ENCODE results near the gene EHD2.

EHD2 gene

DNA sequence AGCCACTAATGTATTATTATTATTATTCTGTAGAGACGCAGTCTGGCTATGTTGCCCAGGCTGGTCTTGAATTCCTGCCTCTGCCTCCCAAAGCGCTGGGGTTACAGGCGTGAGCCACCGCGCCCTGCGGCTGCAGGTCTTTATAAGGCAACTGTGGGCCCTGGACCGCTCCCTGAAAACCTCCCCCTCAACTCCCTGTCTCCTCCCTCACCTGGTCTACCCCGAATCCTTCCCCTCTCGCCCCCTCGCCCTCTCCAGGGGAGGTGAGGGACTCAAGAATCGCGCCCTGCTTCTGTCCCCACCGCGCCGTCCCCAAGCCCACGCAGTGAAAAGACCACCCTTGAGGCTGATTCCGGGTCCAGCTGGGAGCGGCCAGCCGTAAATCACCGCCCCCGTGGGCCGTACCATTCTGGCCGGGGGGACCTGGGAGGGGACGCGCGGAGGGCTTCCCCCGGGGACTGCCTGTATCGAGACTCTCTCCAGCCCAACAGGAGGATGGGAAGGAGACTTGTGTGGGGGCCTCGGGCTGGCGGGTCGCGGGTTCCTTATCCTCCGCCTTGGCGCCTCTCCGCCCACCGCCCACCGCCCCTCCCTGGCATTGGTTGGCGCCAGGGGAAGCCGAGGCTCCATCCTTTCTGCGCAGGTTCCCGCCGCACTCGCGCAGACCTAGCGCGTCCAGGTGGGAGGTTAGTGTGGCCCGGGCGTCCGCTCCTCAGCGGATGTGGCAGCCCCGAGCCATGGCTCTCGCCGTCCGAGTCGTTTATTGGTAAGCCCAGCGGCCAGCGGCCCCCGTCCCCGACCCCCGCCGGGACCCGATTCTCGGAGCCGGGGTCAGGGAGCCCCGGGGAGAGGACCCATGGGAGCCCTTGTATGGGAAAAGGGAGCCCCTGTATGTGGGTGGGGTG lies 65.1 kb downstream of the EHD2 start, which contains the start of gene SELENOW:
Gene SELENOW, plus strand, starts transcription at position 655 of the 905 bp plus-strand sequence. Its CDS starts 83 bp downstream, at position 738.
- H3F3A ChIP-seq (ENCODE audit: insufficient read depth), result no peaks in the 10 kb centered on the region
- peak within 1 kb of the TSS; percentile 54; the same call in 1 of the 2 replicates for H3K27ac ChIP-seq (ENCODE audit: low read depth, low read length)
- no peaks in the 10 kb centered on the region for H3K36me3 ChIP-seq (ENCODE audit: low read length)
- no peaks in the 10 kb centered on the region for H4K20me1 ChIP-seq (ENCODE audit: low read depth, low read length)
- no peaks in the 10 kb centered on the region for H3K9me3 ChIP-seq (ENCODE audit: insufficient read depth, low read length)
- no peaks in the 10 kb centered on the region for H3K27me3 ChIP-seq (ENCODE audit: low read length)
- H3K9ac ChIP-seq (ENCODE audit: low read length), result peak within 1 kb of the TSS; percentile 69
- peak within 1 kb of the TSS; percentile 93 for H2AFZ ChIP-seq (ENCODE audit: low read depth, low read length, severe bottlenecking)
- H3K4me3 ChIP-seq (ENCODE audit: insufficient read depth, low read length, poor library complexity, severe bottlenecking), result peak within 1 kb of the TSS; percentile 64
- no peaks in the 10 kb centered on the region for H3K79me2 ChIP-seq (ENCODE audit: insufficient read depth, low read length)
- no peaks in the 10 kb centered on the region for H3K9me2 ChIP-seq (replicated peaks; ENCODE audit: insufficient read depth, low read length)
- TF ChIP-seq EZH2phosphoT487 (conservative IDR thresholded peaks at IDR 0.05; ENCODE audit: low read length), result no peak
- TF ChIP-seq, protein P1, sequence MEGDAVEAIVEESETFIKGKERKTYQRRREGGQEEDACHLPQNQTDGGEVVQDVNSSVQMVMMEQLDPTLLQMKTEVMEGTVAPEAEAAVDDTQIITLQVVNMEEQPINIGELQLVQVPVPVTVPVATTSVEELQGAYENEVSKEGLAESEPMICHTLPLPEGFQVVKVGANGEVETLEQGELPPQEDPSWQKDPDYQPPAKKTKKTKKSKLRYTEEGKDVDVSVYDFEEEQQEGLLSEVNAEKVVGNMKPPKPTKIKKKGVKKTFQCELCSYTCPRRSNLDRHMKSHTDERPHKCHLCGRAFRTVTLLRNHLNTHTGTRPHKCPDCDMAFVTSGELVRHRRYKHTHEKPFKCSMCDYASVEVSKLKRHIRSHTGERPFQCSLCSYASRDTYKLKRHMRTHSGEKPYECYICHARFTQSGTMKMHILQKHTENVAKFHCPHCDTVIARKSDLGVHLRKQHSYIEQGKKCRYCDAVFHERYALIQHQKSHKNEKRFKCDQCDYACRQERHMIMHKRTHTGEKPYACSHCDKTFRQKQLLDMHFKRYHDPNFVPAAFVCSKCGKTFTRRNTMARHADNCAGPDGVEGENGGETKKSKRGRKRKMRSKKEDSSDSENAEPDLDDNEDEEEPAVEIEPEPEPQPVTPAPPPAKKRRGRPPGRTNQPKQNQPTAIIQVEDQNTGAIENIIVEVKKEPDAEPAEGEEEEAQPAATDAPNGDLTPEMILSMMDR (IDR thresholded peaks at IDR 0.05; ENCODE audit: insufficient read depth, low read length, poor library complexity, severe bottlenecking), result no peak
- peak within 1 kb of the TSS; percentile 76 for H3K4me2 ChIP-seq (ENCODE audit: low read depth, low read length, poor library complexity, severe bottlenecking)

DNA sequence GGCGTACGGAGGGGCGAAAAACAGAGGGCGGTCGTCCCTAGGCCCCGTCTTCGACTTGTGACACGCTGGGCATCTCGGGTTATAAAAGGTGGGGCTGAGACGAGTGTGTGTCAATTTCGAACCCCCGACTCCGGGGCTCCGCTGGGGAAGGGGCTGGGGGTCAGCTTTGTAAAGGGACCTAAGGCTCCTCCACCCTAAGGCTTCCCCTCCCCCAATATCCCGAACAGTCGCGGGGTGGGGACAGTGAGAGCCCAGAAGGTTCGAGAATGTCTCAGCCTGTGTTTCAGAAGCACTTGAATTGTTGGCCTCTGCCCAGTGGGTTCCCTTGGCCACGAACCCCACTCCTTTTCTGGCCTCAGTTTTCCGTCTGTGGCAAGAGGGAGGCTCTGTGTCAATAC lies 65.7 kb downstream of the EHD2 start:
- no peaks in the 10 kb centered on the region for H4K20me1 ChIP-seq (ENCODE audit: low read depth, low read length)
- H3K36me3 ChIP-seq (ENCODE audit: low read length), result no peaks in the 10 kb centered on the region
- no peaks in the 10 kb centered on the region for H3F3A ChIP-seq (ENCODE audit: insufficient read depth)
- no peaks in the 10 kb centered on the region for H3K9me3 ChIP-seq (ENCODE audit: insufficient read depth, low read length)
- no peaks in the 10 kb centered on the region for H3K79me2 ChIP-seq (ENCODE audit: insufficient read depth, low read length)
- no peaks in the 10 kb centered on the region for H3K27me3 ChIP-seq (ENCODE audit: low read length)
- H3K4me3 ChIP-seq (ENCODE audit: insufficient read depth, low read length, poor library complexity, severe bottlenecking), result peak overlapping the region; percentile 64
- peak overlapping the region; percentile 69 for H3K9ac ChIP-seq (ENCODE audit: low read length)
- TF ChIP-seq EZH2phosphoT487 (conservative IDR thresholded peaks at IDR 0.05; ENCODE audit: low read length), result no peak
- TF ChIP-seq, protein P1 (IDR thresholded peaks at IDR 0.05; ENCODE audit: insufficient read depth, low read length, poor library complexity, severe bottlenecking), result no peak
- no peak overlapping the region for H3K27ac ChIP-seq (ENCODE audit: low read depth, low read length)
- peak overlapping the region; percentile 76 for H3K4me2 ChIP-seq (ENCODE audit: low read depth, low read length, poor library complexity, severe bottlenecking)
- H2AFZ ChIP-seq (ENCODE audit: low read depth, low read length, severe bottlenecking), result peak overlapping the region; percentile 93
- no peaks in the 10 kb centered on the region for H3K9me2 ChIP-seq (replicated peaks; ENCODE audit: insufficient read depth, low read length)

DNA sequence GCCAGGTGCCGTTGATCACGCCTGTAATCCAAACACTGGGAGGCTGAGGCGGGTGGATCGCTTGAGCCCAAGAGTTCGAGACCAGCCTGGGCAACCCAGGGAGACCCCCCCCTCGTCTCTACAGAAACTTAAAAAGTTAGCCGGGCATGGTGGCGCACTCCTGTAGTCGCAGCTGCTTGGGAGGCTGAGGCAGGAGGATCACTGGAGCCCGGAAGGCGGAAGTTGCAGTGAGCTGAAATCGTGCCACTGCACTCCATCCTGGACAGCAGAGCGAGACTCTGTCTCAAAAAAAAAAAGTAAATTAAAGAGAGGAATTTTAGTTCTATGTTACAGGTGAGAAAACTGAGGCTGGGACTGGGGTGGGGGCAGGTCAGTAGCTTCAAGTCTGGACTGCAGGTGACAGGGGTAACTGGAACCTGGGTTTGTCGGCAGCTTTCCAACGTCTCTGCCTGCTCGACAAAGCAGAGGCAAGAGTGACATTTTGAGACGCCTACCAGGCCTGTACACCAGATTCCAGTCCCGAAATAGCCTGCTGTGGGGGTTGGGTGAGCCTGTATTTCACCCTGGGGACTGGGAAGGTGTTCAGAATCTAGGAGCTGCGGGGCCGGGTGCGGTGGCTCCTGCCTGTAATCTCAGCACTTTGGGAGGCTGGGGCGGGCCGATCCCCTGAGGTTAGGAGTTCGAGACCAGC lies 66.4 kb downstream of the EHD2 start:
- no peak overlapping the region for H3K27ac ChIP-seq (ENCODE audit: low read depth, low read length)
- no peak for TF ChIP-seq EZH2phosphoT487 (conservative IDR thresholded peaks at IDR 0.05; ENCODE audit: low read length)
- no peaks in the 10 kb centered on the region for H3F3A ChIP-seq (ENCODE audit: insufficient read depth)
- H3K79me2 ChIP-seq (ENCODE audit: insufficient read depth, low read length), result no peaks in the 10 kb centered on the region
- H3K9ac ChIP-seq (ENCODE audit: low read length), result no peak overlapping the region
- H3K4me2 ChIP-seq (ENCODE audit: low read depth, low read length, poor library complexity, severe bottlenecking), result peak overlapping the region; percentile 76
- H3K36me3 ChIP-seq (ENCODE audit: low read length), result no peaks in the 10 kb centered on the region
- no peaks in the 10 kb centered on the region for H4K20me1 ChIP-seq (ENCODE audit: low read depth, low read length)
- no peaks in the 10 kb centered on the region for H3K27me3 ChIP-seq (ENCODE audit: low read length)
- H3K9me3 ChIP-seq (ENCODE audit: insufficient read depth, low read length), result no peaks in the 10 kb centered on the region
- no peaks in the 10 kb centered on the region for H3K9me2 ChIP-seq (replicated peaks; ENCODE audit: insufficient read depth, low read length)
- no peak overlapping the region for H2AFZ ChIP-seq (ENCODE audit: low read depth, low read length, severe bottlenecking)
- no peak overlapping the region for H3K4me3 ChIP-seq (ENCODE audit: insufficient read depth, low read length, poor library complexity, severe bottlenecking)

All from SU-DHL-6 (cell line).